Measurements from ENCODE around the gene TIMP1.
A peak's percentile ranks its signal among the peaks of the same experiment; 100 is the strongest.

The TIMP1 gene

GRCh38 chrX:47556045-47556623 lies 26.1 kb upstream of the TIMP1 start (continued):
- no peak for TF ChIP-seq ZNF133 (tag by site-specific recombination; IDR thresholded peaks at IDR 0.05)
- TF ChIP-seq PRDM10 (tag by site-specific recombination; IDR thresholded peaks at IDR 0.05) = 0 out of 2 replicates have a peak, but pooled peaks have one; percentile 7
- peak; percentile 50 for TF ChIP-seq KLF1 (tag by site-specific recombination; IDR thresholded peaks at IDR 0.05)
- TF ChIP-seq SP3 (tag by site-specific recombination; IDR thresholded peaks at IDR 0.05) = peak; percentile 46; the same call in 1 of the 2 replicates
- TF ChIP-seq ZNF311 (tag by site-specific recombination; IDR thresholded peaks at IDR 0.05; ENCODE audit: borderline replicate concordance) = no peak
- peak; percentile 96 for TF ChIP-seq SCRT2 (tag by site-specific recombination; IDR thresholded peaks at IDR 0.05)
- TF ChIP-seq PRDM1 (tag by site-specific recombination; IDR thresholded peaks at IDR 0.05) = peak; percentile 34; the same call in 1 of the 2 replicates
- peak; percentile 95 for TF ChIP-seq GLIS2 (tag by site-specific recombination; IDR thresholded peaks at IDR 0.05)
- no peak for TF ChIP-seq ZNF221 (tag by site-specific recombination; IDR thresholded peaks at IDR 0.05; ENCODE audit: borderline replicate concordance)
- peak; percentile 88 for TF ChIP-seq ZNF335 (tag by site-specific recombination; conservative IDR thresholded peaks at IDR 0.05)
- TF ChIP-seq ZNF341 (tag by site-specific recombination; IDR thresholded peaks at IDR 0.05; ENCODE audit: low read depth) = peak; percentile 86
- TF ChIP-seq ZBTB17 (tag by site-specific recombination; IDR thresholded peaks at IDR 0.05) = 0 out of 2 replicates have a peak, but pooled peaks have one; percentile 30
- TF ChIP-seq PATZ1 (tag by site-specific recombination; IDR thresholded peaks at IDR 0.05) = peak; percentile 75
- peak; percentile 75 for TF ChIP-seq ZBTB48 (tag by site-specific recombination; IDR thresholded peaks at IDR 0.05)
- TF ChIP-seq ZXDB (tag by site-specific recombination; IDR thresholded peaks at IDR 0.05) = peak; percentile 40; the same call in 1 of the 2 replicates
- no peak for TF ChIP-seq ZNF274 (IDR thresholded peaks at IDR 0.05; ENCODE audit: low read length)
- no peak for TF ChIP-seq ZNF274 (tag by site-specific recombination; IDR thresholded peaks at IDR 0.05; ENCODE audit: borderline replicate concordance)
- no peak for TF ChIP-seq ZNF146 (tag by site-specific recombination; IDR thresholded peaks at IDR 0.05)
- TF ChIP-seq ZNF626 (tag by site-specific recombination; IDR thresholded peaks at IDR 0.05) = no peak
- peak; percentile 81 for TF ChIP-seq SCRT1 (tag by site-specific recombination; IDR thresholded peaks at IDR 0.05; ENCODE audit: borderline replicate concordance)

GRCh38 chrX:47558436-47558835 lies 23.8 kb upstream of the TIMP1 start:
- Histone ChIP-seq H3K27ac (ENCODE audit: extremely low read depth, low read depth, low read length) (no peak overlapping the region), H3K36me3 (ENCODE audit: control insufficient read depth in 2 of 2, insufficient read depth in 1 of 2, low read length in 2 of 2) (peaks cover 0 to 8% of the 10 kb centered on the region in 2 experiments; a peak in 1 of 3 replicates), H3K4me1 (ENCODE audit: control insufficient read depth, insufficient read depth, low read length) (no peaks in the 10 kb centered on the region; the same call in 1 of the 2 replicates), H3K4me3 (ENCODE audit: low read depth, low read length) (no peak overlapping the region), H3K9me3 (ENCODE audit: control insufficient read depth, insufficient read depth, low read depth, low read length) (no peaks in the 10 kb centered on the region)
- CTCF ChIA-PET = interaction anchor here (0.6 kb wide), 1 partner anchor 12 kb away, joined by 4 read pairs; no protein-coding TSS in a partner anchor
- POLR2A ChIA-PET = no interaction called here
- no peak for TF ChIP-seq ZNF174 (tag by site-specific recombination; IDR thresholded peaks at IDR 0.05)
- TF ChIP-seq ZXDB (tag by site-specific recombination; IDR thresholded peaks at IDR 0.05) = no peak
- no peak for TF ChIP-seq ZNF600 (tag by site-specific recombination; IDR thresholded peaks at IDR 0.05)
- TF ChIP-seq ZNF324 (tag by site-specific recombination; IDR thresholded peaks at IDR 0.05) = no peak
- no peak for TF ChIP-seq ZNF19 (tag by site-specific recombination; IDR thresholded peaks at IDR 0.05; ENCODE audit: low read depth)
- no peak for TF ChIP-seq TRIM28 (IDR thresholded peaks at IDR 0.05; ENCODE audit: borderline replicate concordance, low read length)
- TF ChIP-seq PRDM10 (tag by site-specific recombination; IDR thresholded peaks at IDR 0.05) = no peak
- no peak for TF ChIP-seq ZNF366 (tag by site-specific recombination; conservative IDR thresholded peaks at IDR 0.05)
